Ishikawa (cell line): ENCODE measurements around the gene VSNL1.

Experiments
- REST ChIP-seq: IDR thresholded peaks from 2 replicates; pipeline ENCODE4 v1.6.1; 2012; ENCODE audit warnings: low read depth, mild to moderate bottlenecking
- TAF1 ChIP-seq: IDR thresholded peaks from 2 replicates; pipeline ENCODE4 v1.6.1; 2012; ENCODE audit warnings: low read depth, mild to moderate bottlenecking
- YY1 ChIP-seq: IDR thresholded peaks from 2 replicates; pipeline ENCODE4 v1.6.1; 2012; ENCODE audit warnings: low read depth

GRCh38 chr2:17683981-17684380 lies 143.5 kb downstream of the VSNL1 start:
- TF ChIP-seq TAF1, result no peak
- TF ChIP-seq REST, result no peak
- no peak for TF ChIP-seq YY1
